ENCODE measurements around the gene CNST.

The CNST gene

DNA sequence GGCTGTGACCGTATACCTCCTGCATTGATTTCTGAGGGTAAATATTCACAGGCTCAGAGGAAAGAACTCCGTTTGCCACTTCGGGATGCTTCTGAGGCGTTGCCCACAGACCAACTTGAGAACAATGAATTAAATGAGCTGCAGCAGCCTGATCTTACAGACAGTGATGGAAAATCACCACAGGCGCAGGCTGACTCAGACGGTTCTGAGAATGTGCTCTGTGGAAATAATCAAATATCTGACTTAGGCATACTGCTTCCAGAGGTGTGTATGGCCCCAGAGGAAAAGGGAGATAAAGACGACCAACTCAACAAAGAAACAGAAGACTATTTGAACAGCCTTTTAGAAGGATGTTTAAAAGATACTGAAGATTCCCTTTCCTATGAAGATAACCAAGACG is 81.3 kb downstream of the CNST start:
- no peak for TF ChIP-seq CREB1 (IDR thresholded peaks at IDR 0.05; ENCODE audit: low read depth)
- TF ChIP-seq FOXM1 (IDR thresholded peaks at IDR 0.05; ENCODE audit: borderline replicate concordance, low read depth), result no peak
- TF ChIP-seq, protein P1, sequence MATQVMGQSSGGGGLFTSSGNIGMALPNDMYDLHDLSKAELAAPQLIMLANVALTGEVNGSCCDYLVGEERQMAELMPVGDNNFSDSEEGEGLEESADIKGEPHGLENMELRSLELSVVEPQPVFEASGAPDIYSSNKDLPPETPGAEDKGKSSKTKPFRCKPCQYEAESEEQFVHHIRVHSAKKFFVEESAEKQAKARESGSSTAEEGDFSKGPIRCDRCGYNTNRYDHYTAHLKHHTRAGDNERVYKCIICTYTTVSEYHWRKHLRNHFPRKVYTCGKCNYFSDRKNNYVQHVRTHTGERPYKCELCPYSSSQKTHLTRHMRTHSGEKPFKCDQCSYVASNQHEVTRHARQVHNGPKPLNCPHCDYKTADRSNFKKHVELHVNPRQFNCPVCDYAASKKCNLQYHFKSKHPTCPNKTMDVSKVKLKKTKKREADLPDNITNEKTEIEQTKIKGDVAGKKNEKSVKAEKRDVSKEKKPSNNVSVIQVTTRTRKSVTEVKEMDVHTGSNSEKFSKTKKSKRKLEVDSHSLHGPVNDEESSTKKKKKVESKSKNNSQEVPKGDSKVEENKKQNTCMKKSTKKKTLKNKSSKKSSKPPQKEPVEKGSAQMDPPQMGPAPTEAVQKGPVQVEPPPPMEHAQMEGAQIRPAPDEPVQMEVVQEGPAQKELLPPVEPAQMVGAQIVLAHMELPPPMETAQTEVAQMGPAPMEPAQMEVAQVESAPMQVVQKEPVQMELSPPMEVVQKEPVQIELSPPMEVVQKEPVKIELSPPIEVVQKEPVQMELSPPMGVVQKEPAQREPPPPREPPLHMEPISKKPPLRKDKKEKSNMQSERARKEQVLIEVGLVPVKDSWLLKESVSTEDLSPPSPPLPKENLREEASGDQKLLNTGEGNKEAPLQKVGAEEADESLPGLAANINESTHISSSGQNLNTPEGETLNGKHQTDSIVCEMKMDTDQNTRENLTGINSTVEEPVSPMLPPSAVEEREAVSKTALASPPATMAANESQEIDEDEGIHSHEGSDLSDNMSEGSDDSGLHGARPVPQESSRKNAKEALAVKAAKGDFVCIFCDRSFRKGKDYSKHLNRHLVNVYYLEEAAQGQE (IDR thresholded peaks at IDR 0.05; ENCODE audit: low read depth), result no peak
- no peak for TF ChIP-seq YY1 (IDR thresholded peaks at IDR 0.05; ENCODE audit: low read depth)
- no peak for TF ChIP-seq EGR1 (IDR thresholded peaks at IDR 0.05)
- TF ChIP-seq CEBPB (IDR thresholded peaks at IDR 0.05), result no peak
- no peak for TF ChIP-seq TEAD4 (IDR thresholded peaks at IDR 0.05)
- no peak for TF ChIP-seq NFIC (IDR thresholded peaks at IDR 0.05)
- TF ChIP-seq, protein P2, sequence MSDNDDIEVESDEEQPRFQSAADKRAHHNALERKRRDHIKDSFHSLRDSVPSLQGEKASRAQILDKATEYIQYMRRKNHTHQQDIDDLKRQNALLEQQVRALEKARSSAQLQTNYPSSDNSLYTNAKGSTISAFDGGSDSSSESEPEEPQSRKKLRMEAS (IDR thresholded peaks at IDR 0.05), result no peak
- TF ChIP-seq RAD21 (IDR thresholded peaks at IDR 0.05; ENCODE audit: low read depth), result no peak
- TF ChIP-seq EP300 (IDR thresholded peaks at IDR 0.05; ENCODE audit: borderline replicate concordance), result no peak
- TF ChIP-seq TAF1 (IDR thresholded peaks at IDR 0.05; ENCODE audit: low read depth), result no peak
- TF ChIP-seq, protein P3, sequence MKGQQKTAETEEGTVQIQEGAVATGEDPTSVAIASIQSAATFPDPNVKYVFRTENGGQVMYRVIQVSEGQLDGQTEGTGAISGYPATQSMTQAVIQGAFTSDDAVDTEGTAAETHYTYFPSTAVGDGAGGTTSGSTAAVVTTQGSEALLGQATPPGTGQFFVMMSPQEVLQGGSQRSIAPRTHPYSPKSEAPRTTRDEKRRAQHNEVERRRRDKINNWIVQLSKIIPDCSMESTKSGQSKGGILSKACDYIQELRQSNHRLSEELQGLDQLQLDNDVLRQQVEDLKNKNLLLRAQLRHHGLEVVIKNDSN (IDR thresholded peaks at IDR 0.05), result no peak
- no peak for TF ChIP-seq TCF12 (IDR thresholded peaks at IDR 0.05; ENCODE audit: low read depth)
- TF ChIP-seq ZBTB7A (IDR thresholded peaks at IDR 0.05; ENCODE audit: low read depth), result no peak

DNA sequence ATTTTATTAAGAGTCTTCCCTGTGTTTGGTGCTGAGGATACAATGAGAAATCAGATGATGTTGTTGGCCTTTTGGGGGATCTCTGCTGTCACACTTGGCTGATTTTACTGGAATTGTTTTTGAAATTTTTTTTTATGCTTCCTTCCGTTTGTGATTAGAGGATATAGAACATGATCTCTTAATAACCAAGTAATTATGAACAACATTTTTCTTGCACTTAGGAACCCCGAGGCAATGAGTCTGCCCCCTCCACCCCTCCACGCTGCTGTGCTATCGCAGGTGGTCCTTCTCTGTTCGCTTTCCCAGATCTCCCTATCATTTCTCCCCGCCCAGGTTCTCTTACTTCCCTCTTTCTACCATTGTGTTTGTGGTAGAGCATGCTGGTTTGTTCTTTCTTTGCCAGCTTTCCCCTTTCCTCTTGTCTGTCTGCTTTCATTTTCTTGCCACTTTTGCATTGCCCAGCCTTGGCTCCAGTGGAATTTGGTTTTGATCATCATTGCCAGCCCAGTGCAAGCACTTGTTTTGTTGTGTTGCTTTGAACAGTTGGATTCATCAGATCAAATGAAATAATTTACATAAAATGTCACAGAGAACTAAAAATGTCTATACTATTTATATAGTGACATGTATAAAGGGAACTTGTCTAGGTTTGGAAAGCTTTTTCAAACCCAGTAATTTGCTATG is 84.9 kb downstream of the CNST start:
- no peak for TF ChIP-seq CREB1 (IDR thresholded peaks at IDR 0.05; ENCODE audit: low read depth)
- no peak for TF ChIP-seq CEBPB (IDR thresholded peaks at IDR 0.05)
- no peak for TF ChIP-seq ZBTB7A (IDR thresholded peaks at IDR 0.05; ENCODE audit: low read depth)
- TF ChIP-seq, protein P3 (IDR thresholded peaks at IDR 0.05), result no peak
- TF ChIP-seq, protein P2 (IDR thresholded peaks at IDR 0.05), result no peak
- no peak for TF ChIP-seq EP300 (IDR thresholded peaks at IDR 0.05; ENCODE audit: borderline replicate concordance)
- no peak for TF ChIP-seq EGR1 (IDR thresholded peaks at IDR 0.05)
- no peak for TF ChIP-seq RAD21 (IDR thresholded peaks at IDR 0.05; ENCODE audit: low read depth)
- TF ChIP-seq NFIC (IDR thresholded peaks at IDR 0.05), result no peak
- TF ChIP-seq TCF12 (IDR thresholded peaks at IDR 0.05; ENCODE audit: low read depth), result no peak
- TF ChIP-seq TAF1 (IDR thresholded peaks at IDR 0.05; ENCODE audit: low read depth), result no peak
- TF ChIP-seq TEAD4 (IDR thresholded peaks at IDR 0.05), result no peak

DNA sequence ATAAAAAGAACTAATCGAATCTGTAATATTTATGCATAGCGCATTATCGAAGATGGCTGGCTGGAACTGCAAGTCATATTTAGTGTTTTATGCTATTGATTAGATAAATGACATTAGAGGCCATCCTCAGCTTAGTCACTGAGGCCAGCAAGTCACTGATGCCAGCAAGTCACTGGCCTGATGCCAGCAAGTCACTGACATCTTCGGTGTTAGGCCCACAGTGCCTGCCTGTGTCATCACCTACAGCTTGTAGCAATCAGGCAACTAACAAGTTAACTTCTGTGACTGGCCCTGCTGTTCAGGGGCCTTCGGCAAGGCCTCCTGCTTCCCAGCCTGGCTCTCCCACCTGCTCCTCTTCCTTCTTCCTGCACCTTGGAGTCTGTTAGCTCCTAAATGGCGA is 92.3 kb downstream of the CNST start:
- no peak for TF ChIP-seq TCF12 (IDR thresholded peaks at IDR 0.05; ENCODE audit: low read depth)
- no peak for TF ChIP-seq CREB1 (IDR thresholded peaks at IDR 0.05; ENCODE audit: low read depth)
- TF ChIP-seq, protein P1 (IDR thresholded peaks at IDR 0.05; ENCODE audit: low read depth), result no peak
- no peak for TF ChIP-seq CEBPB (IDR thresholded peaks at IDR 0.05)

DNA sequence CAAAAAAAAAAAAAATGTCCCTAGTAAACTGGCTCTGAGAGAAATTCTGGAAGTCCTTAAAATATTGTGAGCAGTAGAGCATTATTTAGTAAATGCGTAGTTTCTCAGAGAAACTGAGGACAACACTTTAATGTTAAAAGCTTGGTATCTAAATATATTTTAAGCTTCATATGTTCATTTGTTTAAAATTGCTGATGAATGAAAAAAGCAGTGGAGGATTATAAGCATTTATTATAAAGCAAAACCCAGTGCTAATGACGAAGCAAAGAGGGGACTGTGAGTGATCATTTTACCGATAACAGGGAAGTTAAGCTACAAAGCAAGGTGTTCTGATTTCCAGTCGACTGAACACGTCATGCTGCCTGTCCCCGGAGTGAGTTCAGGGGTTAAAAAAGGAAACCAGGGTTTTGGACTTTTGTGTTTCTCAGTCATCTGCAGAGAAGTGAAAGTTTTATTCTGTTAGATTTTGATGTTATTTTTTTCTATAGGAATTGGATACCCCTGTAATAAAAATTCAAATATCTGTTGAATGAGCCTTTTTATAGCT is 93.4 kb downstream of the CNST start:
- TF ChIP-seq CEBPB (IDR thresholded peaks at IDR 0.05) (no peak), YY1 (IDR thresholded peaks at IDR 0.05; ENCODE audit: low read depth) (no peak), CREB1 (IDR thresholded peaks at IDR 0.05; ENCODE audit: low read depth) (no peak), TAF1 (IDR thresholded peaks at IDR 0.05; ENCODE audit: low read depth) (no peak), TEAD4 (IDR thresholded peaks at IDR 0.05) (no peak), EP300 (IDR thresholded peaks at IDR 0.05; ENCODE audit: borderline replicate concordance) (no peak), ZBTB7A (IDR thresholded peaks at IDR 0.05; ENCODE audit: low read depth) (no peak), TCF12 (IDR thresholded peaks at IDR 0.05; ENCODE audit: low read depth) (no peak), NFIC (IDR thresholded peaks at IDR 0.05) (no peak), RAD21 (IDR thresholded peaks at IDR 0.05; ENCODE audit: low read depth) (no peak), FOXM1 (IDR thresholded peaks at IDR 0.05; ENCODE audit: borderline replicate concordance, low read depth) (no peak)
- TF ChIP-seq, protein P2 (IDR thresholded peaks at IDR 0.05), result no peak
- TF ChIP-seq, protein P3 (IDR thresholded peaks at IDR 0.05), result no peak
- TF ChIP-seq, protein P1 (IDR thresholded peaks at IDR 0.05; ENCODE audit: low read depth), result no peak
